ENCODE measurements around the gene NANS. TPM values are rescaled to one million over a fixed set of nuclear protein-coding genes. Genes with fewer than 3 reads are reported as not detected.

NANS gene
- total and polyA plus RNA-seq, 12 donors = 20.0 to 141 (median 30.9) TPM

GRCh38 chr9:98099898-98100297 is 43.4 kb downstream of the NANS start:
- WGBS, 2 donors = 79 to 87% methylated on average over 5 of the region's 5 CpGs
- Histone ChIP-seq H3K9me3 (no peaks in the 10 kb centered on the region), H3K36me3 (peaks cover 0 to 56% (median 0%) of the 10 kb centered on the region in 9 donors), H3K27me3 (no peaks in the 10 kb centered on the region), H3K4me3 (no peak overlapping the region), H3K27ac (peak overlapping the region in 1 of 10 donors; percentile 74), H3K4me1 (peaks cover 0 to 45% (median 0%) of the 10 kb centered on the region in 9 donors)
- no peak for TF ChIP-seq CTCF (IDR thresholded peaks at IDR 0.05)
- no peak for ATAC-seq
- DNase-seq = no peak
- intact Hi-C loops (cut with DNase I) = loop anchor here in 1 of 10 donors (10.0 kb wide), 1 partner anchor 55 kb away; no protein-coding TSS in a partner anchor

GRCh38 chr9:98100456-98100855 is 43.9 kb downstream of the NANS start:
- no peaks in the 10 kb centered on the region for H3K9me3 ChIP-seq
- H3K36me3 ChIP-seq = peaks cover 0 to 56% (median 0%) of the 10 kb centered on the region in 9 donors
- ATAC-seq = no peak
- intact Hi-C loops (cut with DNase I) = no loop called here
- peak overlapping the region in 1 of 10 donors; percentile 74 for H3K27ac ChIP-seq
- no peak overlapping the region for H3K4me3 ChIP-seq
- H3K4me1 ChIP-seq = peaks cover 0 to 48% (median 0%) of the 10 kb centered on the region in 9 donors
- TF ChIP-seq CTCF (IDR thresholded peaks at IDR 0.05) = no peak
- DNase-seq = no peak
- H3K27me3 ChIP-seq = no peaks in the 10 kb centered on the region

GRCh38 chr9:98101416-98101815 is 44.9 kb downstream of the NANS start:
- Histone ChIP-seq H3K27me3 (no peaks in the 10 kb centered on the region), H3K4me3 (no peak overlapping the region), H3K27ac (peak overlapping the region in 1 of 10 donors; percentile 74), H3K4me1 (peaks cover 0 to 56% (median 0%) of the 10 kb centered on the region in 9 donors), H3K36me3 (peaks cover 0 to 56% (median 0%) of the 10 kb centered on the region in 9 donors), H3K9me3 (peaks cover 0 to 9% (median 0%) of the 10 kb centered on the region in 11 donors)
- intact Hi-C loops (cut with DNase I) = no loop called here
- DNase-seq = no peak
- no peak for ATAC-seq
- WGBS, 2 donors = 91 to 94% methylated on average over 7 of the region's 7 CpGs
- TF ChIP-seq CTCF (IDR thresholded peaks at IDR 0.05) = no peak

- 53 to 56% methylated on average over 6 of the region's 6 CpGs for WGBS, 2 donors
- peaks cover 0 to 59% (median 0%) of the 10 kb centered on the region in 9 donors for H3K4me1 ChIP-seq
- no peak overlapping the region for H3K4me3 ChIP-seq
- intact Hi-C loops (cut with DNase I) = no loop called here
- peaks cover 0 to 52% (median 0%) of the 10 kb centered on the region in 9 donors for H3K36me3 ChIP-seq
- H3K9me3 ChIP-seq = peaks cover 0 to 13% (median 0%) of the 10 kb centered on the region in 11 donors
- ATAC-seq (peak in 3 of 8 donors; percentile 32 to 67 (median 42)), DNase-seq (no peak)
- no peak for TF ChIP-seq CTCF (IDR thresholded peaks at IDR 0.05)
- peak overlapping the region in 1 of 10 donors; percentile 74 for H3K27ac ChIP-seq
- no peaks in the 10 kb centered on the region for H3K27me3 ChIP-seq
These were observed 45.3 kb downstream of the NANS start for GRCh38 chr9:98101868-98102273.

Data from heart right ventricle (tissue), 16 donors.